ENCODE measurements around the gene CLTCL1. TPM values are rescaled to one million over a fixed set of nuclear protein-coding genes. Genes with fewer than 3 reads are reported as not detected.

CLTCL1 gene
- total RNA-seq, 1 experiment from 2014 or later = 0.18 TPM

- DNase-seq (ENCODE audit: low spot score) = no peak
Observed at GRCh38 chr22:19196841-19197612, 94.5 kb downstream of the CLTCL1 start.

GRCh38 chr22:19195796-19196731, 95.5 kb downstream of the CLTCL1 start:
- no peak for DNase-seq (ENCODE audit: low spot score)

GRCh38 chr22:19194766-19195536, 96.6 kb downstream of the CLTCL1 start:
- DNase-seq (ENCODE audit: low spot score) = no peak

- no peak for DNase-seq (ENCODE audit: low spot score)
Observed at GRCh38 chr22:19193879-19194278, 97.6 kb downstream of the CLTCL1 start.

GRCh38 chr22:19187716-19188563, 103.6 kb downstream of the CLTCL1 start:
- DNase-seq (ENCODE audit: low spot score) = no peak

GRCh38 chr22:19184276-19184997, 107.1 kb downstream of the CLTCL1 start:
- DNase-seq (ENCODE audit: low spot score) = no peak

- DNase-seq (ENCODE audit: low spot score) = no peak
Observed at GRCh38 chr22:19183216-19183615, 108.3 kb downstream of the CLTCL1 start.

GRCh38 chr22:19182472-19183157, 108.9 kb downstream of the CLTCL1 start:
- DNase-seq (ENCODE audit: low spot score) = no peak

- no peak for DNase-seq (ENCODE audit: low spot score)
Observed at GRCh38 chr22:19181786-19182471, 109.6 kb downstream of the CLTCL1 start.

GRCh38 chr22:19180740-19181410, 110.6 kb downstream of the CLTCL1 start:
- DNase-seq (ENCODE audit: low spot score) = no peak

- DNase-seq (ENCODE audit: low spot score) = no peak
Observed at GRCh38 chr22:19180234-19180633, 111.3 kb downstream of the CLTCL1 start.

GRCh38 chr22:19179497-19180048, 111.9 kb downstream of the CLTCL1 start:
- peak; percentile 90 for DNase-seq (ENCODE audit: low spot score)

GRCh38 chr22:19178657-19179496, 112.6 kb downstream of the CLTCL1 start, which contains the start of gene SLC25A1:
Gene SLC25A1 (minus strand): TSS chr22:19178736. CDS start chr22:19178673, 63 bp downstream.
- DNase-seq (ENCODE audit: low spot score) = peak; percentile 93

GRCh38 chr22:19178065-19178656, 113.4 kb downstream of the CLTCL1 start:
- DNase-seq (ENCODE audit: low spot score) = peak; percentile 71

- DNase-seq (ENCODE audit: low spot score) = peak; percentile 12
Observed at GRCh38 chr22:19177164-19178064, 114.1 kb downstream of the CLTCL1 start.

Data from HT-29 (cell line).